ENCODE results near the gene IQCE. TPM values are rescaled to one million over a fixed set of nuclear protein-coding genes. Genes with fewer than 3 reads are reported as not detected.

IQCE gene
- total RNA-seq, 1 experiment from 2014 or later = 44.8 TPM

- Histone ChIP-seq H3K4me1 (ENCODE audit: control insufficient read depth, insufficient read depth, low read length) (peaks cover 39% of the 10 kb centered on the region), H3K4me3 (ENCODE audit: low read depth in 2 of 2, low read length in 2 of 2) (no peak overlapping the region), H3K27ac (ENCODE audit: low read length) (peak overlapping the region; percentile 62), H3K27me3 (ENCODE audit: control insufficient read depth, insufficient read depth, low read length) (no peaks in the 10 kb centered on the region), H3K9me3 (ENCODE audit: control insufficient read depth, insufficient read depth, low read depth, low read length) (no peaks in the 10 kb centered on the region), H3K36me3 (ENCODE audit: control insufficient read depth, insufficient read depth, low read length) (no peaks in the 10 kb centered on the region)
- DNase-seq (ENCODE audit: low read depth, low spot score) (no peak), ATAC-seq (peak; percentile 36)
- intact Hi-C loops (cut with micrococcal nuclease; ENCODE audit: unreplicated experiment) = no loop called here
- TF ChIP-seq, protein P1, sequence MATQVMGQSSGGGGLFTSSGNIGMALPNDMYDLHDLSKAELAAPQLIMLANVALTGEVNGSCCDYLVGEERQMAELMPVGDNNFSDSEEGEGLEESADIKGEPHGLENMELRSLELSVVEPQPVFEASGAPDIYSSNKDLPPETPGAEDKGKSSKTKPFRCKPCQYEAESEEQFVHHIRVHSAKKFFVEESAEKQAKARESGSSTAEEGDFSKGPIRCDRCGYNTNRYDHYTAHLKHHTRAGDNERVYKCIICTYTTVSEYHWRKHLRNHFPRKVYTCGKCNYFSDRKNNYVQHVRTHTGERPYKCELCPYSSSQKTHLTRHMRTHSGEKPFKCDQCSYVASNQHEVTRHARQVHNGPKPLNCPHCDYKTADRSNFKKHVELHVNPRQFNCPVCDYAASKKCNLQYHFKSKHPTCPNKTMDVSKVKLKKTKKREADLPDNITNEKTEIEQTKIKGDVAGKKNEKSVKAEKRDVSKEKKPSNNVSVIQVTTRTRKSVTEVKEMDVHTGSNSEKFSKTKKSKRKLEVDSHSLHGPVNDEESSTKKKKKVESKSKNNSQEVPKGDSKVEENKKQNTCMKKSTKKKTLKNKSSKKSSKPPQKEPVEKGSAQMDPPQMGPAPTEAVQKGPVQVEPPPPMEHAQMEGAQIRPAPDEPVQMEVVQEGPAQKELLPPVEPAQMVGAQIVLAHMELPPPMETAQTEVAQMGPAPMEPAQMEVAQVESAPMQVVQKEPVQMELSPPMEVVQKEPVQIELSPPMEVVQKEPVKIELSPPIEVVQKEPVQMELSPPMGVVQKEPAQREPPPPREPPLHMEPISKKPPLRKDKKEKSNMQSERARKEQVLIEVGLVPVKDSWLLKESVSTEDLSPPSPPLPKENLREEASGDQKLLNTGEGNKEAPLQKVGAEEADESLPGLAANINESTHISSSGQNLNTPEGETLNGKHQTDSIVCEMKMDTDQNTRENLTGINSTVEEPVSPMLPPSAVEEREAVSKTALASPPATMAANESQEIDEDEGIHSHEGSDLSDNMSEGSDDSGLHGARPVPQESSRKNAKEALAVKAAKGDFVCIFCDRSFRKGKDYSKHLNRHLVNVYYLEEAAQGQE (IDR thresholded peaks at IDR 0.05; ENCODE audit: insufficient read depth in 1 of 2, low read depth in 2 of 2, low read length in 1 of 2) = no peak
- peak; percentile 23; the same call in 1 of the 2 replicates for TF ChIP-seq POLR2AphosphoS5 (IDR thresholded peaks at IDR 0.05; ENCODE audit: low read depth, low read length)
- CTCF ChIA-PET = no interaction called here
- in situ Hi-C loops (cut with HindIII; ENCODE audit: low pct_unique_long_range_greater_than_20kb, low sequenced_read_pairs) = no loop called here
- no TSS peak for BruUV-seq (replicated peaks)
- POLR2A ChIA-PET = interaction anchor here (0.6 to 0.7 kb wide), 3 partner anchors 12 to 190 kb away, joined by 3 to 11 read pairs (median 4); no protein-coding TSS in a partner anchor
Measured at GRCh38 chr7:2510909-2511768, 47.6 kb upstream of the IQCE start.

DNA sequence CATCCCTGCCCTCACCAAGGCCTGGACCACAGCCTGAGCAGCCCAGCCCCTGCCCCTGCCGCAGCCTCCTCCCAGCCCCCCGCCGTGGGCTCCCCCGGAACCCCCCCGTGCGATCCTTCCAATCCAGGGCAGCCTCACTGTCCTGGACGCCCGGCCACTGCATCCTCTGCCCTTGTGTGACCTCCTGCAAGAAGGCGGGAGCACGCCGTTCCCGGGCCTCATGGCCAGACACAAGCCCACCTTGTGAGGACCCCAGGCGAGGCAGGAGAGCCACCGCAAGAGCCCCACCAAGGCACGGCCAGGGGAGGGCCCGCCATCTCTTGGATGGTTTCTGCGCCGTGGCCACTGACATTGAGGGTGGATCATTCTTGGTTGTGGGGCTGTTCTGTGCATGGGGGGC is 47.0 kb upstream of the IQCE start:
- peaks cover 44% of the 10 kb centered on the region for H3K4me1 ChIP-seq (ENCODE audit: control insufficient read depth, insufficient read depth, low read length)
- H3K4me3 ChIP-seq (ENCODE audit: low read depth in 2 of 2, low read length in 2 of 2) = no peak overlapping the region
- in situ Hi-C loops (cut with HindIII; ENCODE audit: low pct_unique_long_range_greater_than_20kb, low sequenced_read_pairs) = no loop called here
- H3K9me3 ChIP-seq (ENCODE audit: control insufficient read depth, insufficient read depth, low read depth, low read length) = no peaks in the 10 kb centered on the region
- peak; percentile 3 for ATAC-seq
- H3K27ac ChIP-seq (ENCODE audit: low read length) = peak overlapping the region; percentile 64
- CTCF ChIA-PET = no interaction called here
- DNase-seq (ENCODE audit: low read depth, low spot score) = no peak
- H3K36me3 ChIP-seq (ENCODE audit: control insufficient read depth, insufficient read depth, low read length) = no peaks in the 10 kb centered on the region
- intact Hi-C loops (cut with micrococcal nuclease; ENCODE audit: unreplicated experiment) = no loop called here
- no peaks in the 10 kb centered on the region for H3K27me3 ChIP-seq (ENCODE audit: control insufficient read depth, insufficient read depth, low read length)
- TF ChIP-seq, protein P1 (IDR thresholded peaks at IDR 0.05; ENCODE audit: insufficient read depth in 1 of 2, low read depth in 2 of 2, low read length in 1 of 2) = no peak
- no TSS peak for BruUV-seq (replicated peaks)
- POLR2A ChIA-PET = no interaction called here

DNA sequence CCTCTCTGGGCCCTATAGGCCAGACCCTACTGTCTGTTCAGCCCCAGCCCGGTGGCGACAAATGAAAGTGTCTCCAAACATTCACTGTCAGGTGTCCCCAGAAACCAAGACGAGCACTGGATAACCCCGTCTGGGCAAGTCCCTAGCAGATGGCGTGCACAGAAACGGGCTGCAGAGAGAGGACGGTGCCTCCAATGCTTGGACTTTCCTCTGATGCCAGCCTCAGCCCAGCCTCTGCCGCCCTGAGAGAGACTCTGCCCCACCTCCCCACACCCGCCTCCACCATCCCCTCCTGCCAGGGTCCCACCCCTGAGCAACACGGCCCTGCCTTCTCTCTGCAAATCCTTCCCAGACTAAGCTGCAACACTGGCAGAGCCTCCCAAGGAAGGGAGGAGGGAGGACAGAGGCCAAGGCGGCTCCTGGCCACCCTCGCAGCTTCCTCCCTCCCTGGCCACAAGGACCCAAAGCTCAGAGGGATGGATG is 46.6 kb upstream of the IQCE start:
- peak overlapping the region; percentile 64 for H3K27ac ChIP-seq (ENCODE audit: low read length)
- no peaks in the 10 kb centered on the region for H3K36me3 ChIP-seq (ENCODE audit: control insufficient read depth, insufficient read depth, low read length)
- intact Hi-C loops (cut with micrococcal nuclease; ENCODE audit: unreplicated experiment) (no loop called here), in situ Hi-C loops (cut with HindIII; ENCODE audit: low pct_unique_long_range_greater_than_20kb, low sequenced_read_pairs) (no loop called here)
- no peak for DNase-seq (ENCODE audit: low read depth, low spot score)
- CTCF ChIA-PET = interaction anchor here (0.5 kb wide), 1 partner anchor 33 kb away, joined by 3 read pairs; no protein-coding TSS in a partner anchor
- H3K4me3 ChIP-seq (ENCODE audit: low read depth in 2 of 2, low read length in 2 of 2) = no peak overlapping the region
- no peaks in the 10 kb centered on the region for H3K9me3 ChIP-seq (ENCODE audit: control insufficient read depth, insufficient read depth, low read depth, low read length)
- peak; percentile 43 for ATAC-seq
- BruUV-seq (replicated peaks) = no TSS peak
- POLR2A ChIA-PET = interaction anchor here (0.7 kb wide), 2 partner anchors 9 to 41 kb away, joined by 4 to 9 read pairs; no protein-coding TSS in a partner anchor
- H3K27me3 ChIP-seq (ENCODE audit: control insufficient read depth, insufficient read depth, low read length) = no peaks in the 10 kb centered on the region
- peaks cover 49% of the 10 kb centered on the region for H3K4me1 ChIP-seq (ENCODE audit: control insufficient read depth, insufficient read depth, low read length)
- TF ChIP-seq, protein P1 (IDR thresholded peaks at IDR 0.05; ENCODE audit: insufficient read depth in 1 of 2, low read depth in 2 of 2, low read length in 1 of 2) = no peak
- TF ChIP-seq POLR2AphosphoS5 (IDR thresholded peaks at IDR 0.05; ENCODE audit: low read depth, low read length) = no peak
- no peak for TF ChIP-seq CTCF (IDR thresholded peaks at IDR 0.05)
- TF ChIP-seq TCF7L2 (IDR thresholded peaks at IDR 0.05; ENCODE audit: low read depth, low read length) = no peak
- no peak for TF ChIP-seq SIN3A (IDR thresholded peaks at IDR 0.05; ENCODE audit: borderline replicate concordance, insufficient read depth, low read depth, low read length)
